HG03025 (cell line): Measurements from ENCODE around the gene NCKAP5.

ENCODE experiments used
- ATAC-seq: cut with Tn5 transposase; IDR thresholded peaks from one replicate; pipeline ENCODE4 v1.9.1; 2021; ENCODE audit warnings: mild to moderate bottlenecking, moderate library complexity; ENCODE audit not compliant: unreplicated experiment, low FRiP score

Gene NCKAP5

GRCh38 chr2:132638313-132639040 is 929.8 kb downstream of the NCKAP5 start:
- ATAC-seq, result no peak

- no peak for ATAC-seq
These were observed 931.9 kb downstream of the NCKAP5 start for GRCh38 chr2:132636346-132636745.

GRCh38 chr2:132633635-132634034 is 934.6 kb downstream of the NCKAP5 start:
- ATAC-seq, result no peak

GRCh38 chr2:132632000-132632649 is 936.1 kb downstream of the NCKAP5 start:
- no peak for ATAC-seq

GRCh38 chr2:132627536-132627935 is 940.7 kb downstream of the NCKAP5 start:
- ATAC-seq, result no peak

- ATAC-seq, result no peak
These were observed 945.0 kb downstream of the NCKAP5 start for GRCh38 chr2:132623096-132623839.
